Measurements from ENCODE around the gene CDH4. TPM values are rescaled to one million over a fixed set of nuclear protein-coding genes. Genes with fewer than 3 reads are reported as not detected.

CDH4 gene
- total RNA-seq, 1 donor from 2014 or later = 0.23 TPM

GRCh38 chr20:61598586-61598985 is 346.5 kb downstream of the CDH4 start:
- no peak overlapping the region for H3K27ac Mint-ChIP-seq (ENCODE audit: unreplicated experiment)
- TF ChIP-seq CTCF (IDR thresholded peaks at IDR 0.05; ENCODE audit: unreplicated experiment) = no peak
- DNase-seq (ENCODE audit: low spot score) = no peak
- H3K4me1 Mint-ChIP-seq (ENCODE audit: unreplicated experiment) = no peaks in the 10 kb centered on the region
- no peaks in the 10 kb centered on the region for H3K36me3 Mint-ChIP-seq (ENCODE audit: low read depth, unreplicated experiment)
- peaks cover 6% of the 10 kb centered on the region for H3K9me3 Mint-ChIP-seq (ENCODE audit: unreplicated experiment)
- H3K4me3 Mint-ChIP-seq (ENCODE audit: unreplicated experiment) = no peak overlapping the region
- H3K27me3 Mint-ChIP-seq (ENCODE audit: unreplicated experiment) = peaks cover 7% of the 10 kb centered on the region

DNA sequence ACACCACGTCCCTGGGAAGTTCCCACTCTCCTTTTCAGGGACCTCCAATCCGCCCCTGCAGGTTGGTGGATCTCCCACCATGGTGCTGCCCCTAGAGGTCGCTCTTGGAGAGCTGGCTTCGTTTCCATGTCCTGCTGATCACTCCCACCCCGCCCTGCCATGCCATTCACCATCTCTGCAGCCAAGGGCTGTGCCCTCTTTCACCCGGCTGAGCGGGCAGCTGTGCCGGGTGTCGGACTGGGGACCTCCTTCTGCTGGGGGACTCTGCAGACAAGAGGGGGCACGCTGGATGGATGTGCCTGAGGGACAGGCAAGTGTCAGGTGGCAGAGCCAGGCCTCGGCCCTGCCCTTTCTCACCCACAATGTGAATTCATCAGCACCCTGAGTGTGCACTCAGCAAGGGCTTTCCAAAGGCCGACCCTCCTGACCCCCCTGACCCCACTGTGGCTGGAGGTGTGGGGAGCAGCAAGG is 347.0 kb downstream of the CDH4 start:
- Mint-ChIP-seq H3K36me3 (ENCODE audit: low read depth, unreplicated experiment) (no peaks in the 10 kb centered on the region), H3K27ac (ENCODE audit: unreplicated experiment) (no peak overlapping the region), H3K4me1 (ENCODE audit: unreplicated experiment) (peaks cover under 1% of the 10 kb centered on the region), H3K9me3 (ENCODE audit: unreplicated experiment) (peaks cover 6% of the 10 kb centered on the region), H3K27me3 (ENCODE audit: unreplicated experiment) (peaks cover 7% of the 10 kb centered on the region), H3K4me3 (ENCODE audit: unreplicated experiment) (no peak overlapping the region)
- peak; percentile 35 for DNase-seq (ENCODE audit: low spot score)
- TF ChIP-seq CTCF (IDR thresholded peaks at IDR 0.05; ENCODE audit: unreplicated experiment) = peak; percentile 26

DNA sequence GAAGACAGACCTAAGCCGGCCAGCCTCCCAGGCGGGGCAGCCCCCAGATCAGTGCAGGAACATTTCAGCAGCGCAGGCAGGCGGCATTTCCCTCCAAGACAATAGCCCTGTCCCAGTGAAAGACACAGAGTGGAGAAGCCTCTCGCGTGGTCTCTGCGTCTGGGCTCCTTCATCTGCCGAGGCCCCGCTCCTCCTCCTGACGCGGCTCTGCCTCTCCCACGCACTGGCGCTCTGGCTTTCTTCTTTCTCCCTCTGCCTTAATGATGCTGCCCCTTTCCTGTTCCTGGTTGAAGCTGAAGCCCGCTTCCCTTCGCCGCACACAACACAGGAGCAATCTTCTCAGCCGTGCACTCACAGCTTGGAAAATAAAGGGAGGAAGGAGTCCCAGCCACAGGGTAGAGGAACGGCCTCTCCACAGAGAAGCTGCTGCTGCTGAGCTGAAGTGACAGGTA is 347.5 kb downstream of the CDH4 start:
- no peak overlapping the region for H3K4me3 Mint-ChIP-seq (ENCODE audit: unreplicated experiment)
- H3K36me3 Mint-ChIP-seq (ENCODE audit: low read depth, unreplicated experiment) = no peaks in the 10 kb centered on the region
- no peak overlapping the region for H3K27ac Mint-ChIP-seq (ENCODE audit: unreplicated experiment)
- peaks cover 6% of the 10 kb centered on the region for H3K9me3 Mint-ChIP-seq (ENCODE audit: unreplicated experiment)
- H3K4me1 Mint-ChIP-seq (ENCODE audit: unreplicated experiment) = peaks cover 5% of the 10 kb centered on the region
- no peak for TF ChIP-seq CTCF (IDR thresholded peaks at IDR 0.05; ENCODE audit: unreplicated experiment)
- H3K27me3 Mint-ChIP-seq (ENCODE audit: unreplicated experiment) = peaks cover 7% of the 10 kb centered on the region
- no peak for DNase-seq (ENCODE audit: low spot score)

GRCh38 chr20:61600016-61600415 is 348.0 kb downstream of the CDH4 start:
- DNase-seq (ENCODE audit: low spot score) = no peak
- Mint-ChIP-seq H3K4me3 (ENCODE audit: unreplicated experiment) (no peak overlapping the region), H3K27me3 (ENCODE audit: unreplicated experiment) (peaks cover 7% of the 10 kb centered on the region), H3K27ac (ENCODE audit: unreplicated experiment) (no peak overlapping the region), H3K9me3 (ENCODE audit: unreplicated experiment) (peaks cover 6% of the 10 kb centered on the region), H3K36me3 (ENCODE audit: low read depth, unreplicated experiment) (no peaks in the 10 kb centered on the region), H3K4me1 (ENCODE audit: unreplicated experiment) (peaks cover 9% of the 10 kb centered on the region)
- TF ChIP-seq CTCF (IDR thresholded peaks at IDR 0.05; ENCODE audit: unreplicated experiment) = no peak

- no peak for DNase-seq (ENCODE audit: low spot score)
- Mint-ChIP-seq H3K9me3 (ENCODE audit: unreplicated experiment) (no peaks in the 10 kb centered on the region), H3K4me3 (ENCODE audit: unreplicated experiment) (no peak overlapping the region), H3K36me3 (ENCODE audit: low read depth, unreplicated experiment) (no peaks in the 10 kb centered on the region), H3K4me1 (ENCODE audit: unreplicated experiment) (peaks cover 16% of the 10 kb centered on the region), H3K27ac (ENCODE audit: unreplicated experiment) (no peak overlapping the region), H3K27me3 (ENCODE audit: unreplicated experiment) (peaks cover 3% of the 10 kb centered on the region)
- no peak for TF ChIP-seq CTCF (IDR thresholded peaks at IDR 0.05; ENCODE audit: unreplicated experiment)
Observed at GRCh38 chr20:61601361-61601760, 349.3 kb downstream of the CDH4 start.

Measured in endothelial cell (in vitro differentiated cells).